Endothelial cell of umbilical vein (primary cell): Measurements from ENCODE around the gene NHS. TPM values are rescaled to one million over a fixed set of nuclear protein-coding genes. Genes with fewer than 3 reads are reported as not detected.

Source experiments
- BruUV-seq: library from RNA; stranded (reverse); fragments of 400-500 nt; replicated peaks from 2 replicates; lab custom pipeline; 2021; lab: Mats Ljungman, UMichigan
- CTCF ChIA-PET: fragments of 300-600, 350-600 bp; sonication (Branson Sonifier 250); formaldehyde crosslinking; loops from one replicate; lab custom pipeline; 2021; ENCODE audit warnings: antibody characterized with exemption, inconsistent platforms; lab: Charles Lee
- POLR2A ChIA-PET: fragments of 300-600, 350-600 bp; sonication (Branson Sonifier 250); formaldehyde crosslinking; loops from one replicate; lab custom pipeline; 2021; ENCODE audit warnings: antibody characterized with exemption, inconsistent platforms; lab: Charles Lee
- DNase-seq: peaks from one replicate; pipeline ENCODE4 v3.0.0-alpha.2; 2011; ENCODE audit warnings: low read depth, low spot score
- FAIRE-seq: peaks from 2 replicates; lab custom pipeline; 2011; peaks lifted over from hg19 to GRCh38; lab: Jason Lieb, UNC
- H2AFZ ChIP-seq: 2 replicates; pipeline ENCODE4 v1.6.0; 2012; ENCODE audit warnings: low read depth, low read length, control low read depth, inconsistent platforms
- H3K27ac ChIP-seq: 2 replicates; pipeline ENCODE4 v1.5.1; 2011; ENCODE audit warnings: low read depth, mild to moderate bottlenecking, control low read depth, low read length, moderate library complexity; ENCODE audit not compliant: insufficient read depth
- H3K27me3 ChIP-seq, 2 experiments: 2 replicates each; pipeline versions ENCODE4 v1.6.0 to v1.6.1; 2011; ENCODE audit warnings: low read length in 2 of 2, mixed read lengths in 1 of 2; ENCODE audit not compliant: control insufficient read depth in 2 of 2, insufficient read depth in 2 of 2
- H3K36me3 ChIP-seq, 2 experiments: 2 replicates in 1 of 2; 3 replicates in 1 of 2; pipeline ENCODE4 v1.5.1; 2011; ENCODE audit warnings: low read length in 2 of 2, mild to moderate bottlenecking in 1 of 2, moderate library complexity in 1 of 2; ENCODE audit not compliant: control insufficient read depth in 2 of 2, insufficient read depth in 2 of 2; ENCODE audit errors: extremely low read depth in 1 of 2
- H3K4me1 ChIP-seq: 3 replicates; pipeline ENCODE4 v1.5.1; 2011; ENCODE audit warnings: mild to moderate bottlenecking, low read length; ENCODE audit not compliant: control insufficient read depth, insufficient read depth; ENCODE audit errors: extremely low read depth
- H3K4me2 ChIP-seq: 2 replicates; pipeline ENCODE4 v1.6.1; 2011; ENCODE audit warnings: low read length, control low read depth, mixed read lengths; ENCODE audit not compliant: insufficient read depth
- H3K4me3 ChIP-seq, 3 experiments: fragments of 200-600 bp in 1 of 3; sonication (generic), shearing (Covaris generic) in 1 of 3; replicated peaks in 1 of 3; 2 replicates each; pipeline ENCODE4 v1.5.1; 2011 to 2016; ENCODE audit warnings: control low read depth in 3 of 3, low read length in 3 of 3, mild to moderate bottlenecking in 2 of 3, inconsistent platforms in 1 of 3, low read depth in 1 of 3, moderate library complexity in 1 of 3; ENCODE audit not compliant: insufficient read depth in 1 of 3
- H3K79me2 ChIP-seq: 2 replicates; pipeline ENCODE4 v1.6.0; 2012; ENCODE audit warnings: low read length, inconsistent platforms; ENCODE audit not compliant: control insufficient read depth, insufficient read depth
- H3K9ac ChIP-seq: replicated peaks from 2 replicates; pipeline ENCODE3; 2011; ENCODE audit warnings: low read length, control low read depth; ENCODE audit not compliant: insufficient read depth; ENCODE audit errors: extremely low read depth
- H3K9me1 ChIP-seq: replicated peaks from 3 replicates; pipeline ENCODE4 v1.6.0; 2011; ENCODE audit warnings: mild to moderate bottlenecking, low read length; ENCODE audit not compliant: control insufficient read depth, insufficient read depth; ENCODE audit errors: extremely low read depth
- H3K9me3 ChIP-seq: replicated peaks from 2 replicates; pipeline ENCODE4 v1.5.1; 2012; ENCODE audit warnings: low read length, inconsistent platforms; ENCODE audit not compliant: control insufficient read depth, insufficient read depth
- H4K20me1 ChIP-seq: replicated peaks from 2 replicates; pipeline ENCODE3; 2011; ENCODE audit warnings: mild to moderate bottlenecking, low read length; ENCODE audit not compliant: control insufficient read depth, insufficient read depth; ENCODE audit errors: extremely low read depth
- EZH2 ChIP-seq: IDR thresholded peaks from 2 replicates; pipeline ENCODE4 v1.6.1; 2012; ENCODE audit warnings: borderline replicate concordance, low read depth, mild to moderate bottlenecking, moderate library complexity, low read length, inconsistent platforms; ENCODE audit not compliant: severe bottlenecking
- FOS ChIP-seq: IDR thresholded peaks from 2 replicates; pipeline ENCODE4 v1.6.1; 2011; ENCODE audit warnings: mild to moderate bottlenecking, low read length, moderate library complexity, borderline replicate concordance; ENCODE audit not compliant: insufficient read depth
- GATA2 ChIP-seq: IDR thresholded peaks from 2 replicates; pipeline ENCODE4 v1.7.0; 2011; ENCODE audit warnings: low read depth, mild to moderate bottlenecking, moderate library complexity, mixed read lengths, low read length; ENCODE audit not compliant: insufficient read length, insufficient read depth
- JUN ChIP-seq: IDR thresholded peaks from 2 replicates; pipeline ENCODE4 v1.6.1; 2011; ENCODE audit warnings: borderline replicate concordance, low read depth; ENCODE audit not compliant: insufficient read length, insufficient read depth
- MYC ChIP-seq: IDR thresholded peaks from one replicate; pipeline ENCODE4 v1.6.1; 2011; ENCODE audit warnings: mild to moderate bottlenecking, low read depth, low read length
- POLR2A ChIP-seq: IDR thresholded peaks from 2 replicates; pipeline ENCODE4 v1.6.1; 2012; ENCODE audit warnings: low read depth, mild to moderate bottlenecking, control low read depth, low read length
- POLR2AphosphoS5 ChIP-seq: IDR thresholded peaks from 2 replicates; pipeline ENCODE4 v1.6.1; 2012; ENCODE audit warnings: low read depth, mild to moderate bottlenecking, control low read depth, low read length, moderate library complexity; ENCODE audit not compliant: insufficient read depth
- dilution Hi-C: fragments of 300-500 bp; cut with MboI; formaldehyde crosslinking; loops from one replicate; pipeline ENCODE4 v1.15.0; 2019; ENCODE audit warnings: low sequenced_read_pairs; ENCODE audit not compliant: extremely low pct_ligation_motif_present
- intact Hi-C: fragments of 100-400 bp; cut with micrococcal nuclease; formaldehyde crosslinking; loops from one replicate; pipeline ENCODE4 v1.10.0; 2022
- polyA plus RNA-seq, 4 experiments: library from polyadenylated mRNA; depleted of rRNA in 3 of 4; stranded (reverse) in 3 of 4; unstranded in 1 of 4; fragments of >200 nt; gene quantifications; 2 replicates each; pipeline versions ENCODE4 v1.2.1 to v1.2.3, GENCODE V29; 2011 to 2012; ENCODE audit warnings: missing spikeins in 1 of 4
- total RNA-seq: library from RNA; stranded (reverse); gene quantifications from 2 replicates; pipeline ENCODE4 v1.2.3, GENCODE V29; 2021
- TF ChIP-seq, protein P1 (sequence below): IDR thresholded peaks from 2 replicates; pipeline ENCODE4 v1.6.1; 2011; ENCODE audit not compliant: insufficient read depth, insufficient read length
- TF ChIP-seq, protein P2 (sequence below), 2 donors: IDR thresholded peaks; 1 replicate in 1 of 2; 2 replicates in 1 of 2; pipeline ENCODE4 v1.5.1; 2011; ENCODE audit warnings: low read length in 2 of 2, mild to moderate bottlenecking in 2 of 2, moderate library complexity in 2 of 2, control low read depth in 1 of 2, inconsistent platforms in 1 of 2, low read depth in 1 of 2; ENCODE audit not compliant: insufficient read depth in 1 of 2; ENCODE audit errors: extremely low read depth in 1 of 2

The NHS gene
- total and polyA plus RNA-seq, 2 donors (not counting 3 experiments of a cell fraction or from before 2014, with no cell fraction given): 0.07 to 0.46 TPM

DNA sequence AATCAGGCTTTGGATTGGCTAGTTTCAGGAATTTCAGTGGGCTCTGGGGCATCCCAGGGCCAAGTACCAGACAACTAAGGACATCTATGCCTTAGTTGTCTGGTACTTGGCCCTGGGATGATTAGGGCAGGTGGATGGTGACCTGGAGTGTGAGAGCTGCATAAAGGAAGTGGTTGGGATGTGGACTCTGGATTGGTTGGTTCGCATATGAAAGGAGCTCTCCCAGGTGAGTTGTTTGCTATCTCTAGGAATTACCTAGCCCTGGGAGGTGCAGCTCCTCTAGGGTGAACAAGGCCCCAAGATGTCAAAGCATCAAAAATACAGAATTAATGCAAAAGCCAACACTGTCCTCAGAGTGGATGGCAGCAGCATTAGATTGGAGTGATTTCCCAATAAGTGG is 109.6 kb downstream of the NHS start:
- DNase-seq (no peak), FAIRE-seq (no peak)
- H2AFZ ChIP-seq: no peak overlapping the region
- H3K4me3 ChIP-seq: no peak overlapping the region
- no peak overlapping the region for H3K4me2 ChIP-seq
- no peaks in the 10 kb centered on the region for H4K20me1 ChIP-seq
- TF ChIP-seq MYC (no peak), POLR2A (no peak), JUN (no peak), EZH2 (no peak), FOS (no peak), GATA2 (no peak), POLR2AphosphoS5 (no peak)
- TF ChIP-seq, protein P1, sequence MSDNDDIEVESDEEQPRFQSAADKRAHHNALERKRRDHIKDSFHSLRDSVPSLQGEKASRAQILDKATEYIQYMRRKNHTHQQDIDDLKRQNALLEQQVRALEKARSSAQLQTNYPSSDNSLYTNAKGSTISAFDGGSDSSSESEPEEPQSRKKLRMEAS: no peak
- TF ChIP-seq, protein P2, sequence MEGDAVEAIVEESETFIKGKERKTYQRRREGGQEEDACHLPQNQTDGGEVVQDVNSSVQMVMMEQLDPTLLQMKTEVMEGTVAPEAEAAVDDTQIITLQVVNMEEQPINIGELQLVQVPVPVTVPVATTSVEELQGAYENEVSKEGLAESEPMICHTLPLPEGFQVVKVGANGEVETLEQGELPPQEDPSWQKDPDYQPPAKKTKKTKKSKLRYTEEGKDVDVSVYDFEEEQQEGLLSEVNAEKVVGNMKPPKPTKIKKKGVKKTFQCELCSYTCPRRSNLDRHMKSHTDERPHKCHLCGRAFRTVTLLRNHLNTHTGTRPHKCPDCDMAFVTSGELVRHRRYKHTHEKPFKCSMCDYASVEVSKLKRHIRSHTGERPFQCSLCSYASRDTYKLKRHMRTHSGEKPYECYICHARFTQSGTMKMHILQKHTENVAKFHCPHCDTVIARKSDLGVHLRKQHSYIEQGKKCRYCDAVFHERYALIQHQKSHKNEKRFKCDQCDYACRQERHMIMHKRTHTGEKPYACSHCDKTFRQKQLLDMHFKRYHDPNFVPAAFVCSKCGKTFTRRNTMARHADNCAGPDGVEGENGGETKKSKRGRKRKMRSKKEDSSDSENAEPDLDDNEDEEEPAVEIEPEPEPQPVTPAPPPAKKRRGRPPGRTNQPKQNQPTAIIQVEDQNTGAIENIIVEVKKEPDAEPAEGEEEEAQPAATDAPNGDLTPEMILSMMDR (IDR thresholded peaks at IDR 0.05; ENCODE audit: extremely low read depth in 1 of 2, insufficient read depth in 1 of 2, low read depth in 1 of 2, low read length in 2 of 2): no peak
- no peak overlapping the region for H3K27ac ChIP-seq
- ChIA-PET POLR2A (no interaction called here), CTCF (no interaction called here)
- H3K9ac ChIP-seq: no peak overlapping the region
- dilution Hi-C loops: no loop called here
- no peaks in the 10 kb centered on the region for H3K79me2 ChIP-seq
- BruUV-seq: no TSS peak
- no peaks in the 10 kb centered on the region for H3K4me1 ChIP-seq
- intact Hi-C loops: no loop called here
- H3K36me3 ChIP-seq: no peaks in the 10 kb centered on the region
- H3K9me3 ChIP-seq: no peaks in the 10 kb centered on the region
- H3K9me1 ChIP-seq: no peaks in the 10 kb centered on the region
- no peaks in the 10 kb centered on the region for H3K27me3 ChIP-seq
